H1 (cell line): ENCODE measurements around the gene GASK1B.

ENCODE experiments used
- EZH2 ChIP-seq: fragments of 200-600 bp; sonication (generic); IDR thresholded peaks from 2 replicates; pipeline ENCODE4 v1.7.1; 2012; ENCODE audit warnings: low read depth, mild to moderate bottlenecking, moderate library complexity, low read length, inconsistent platforms; ENCODE audit not compliant: severe bottlenecking
- POLR2AphosphoS5 ChIP-seq: IDR thresholded peaks from 2 replicates; pipeline ENCODE4 v1.6.1; 2011; ENCODE audit warnings: low read depth, low read length
- RAD21 ChIP-seq, 2 experiments: IDR thresholded peaks in 1 of 2; conservative IDR thresholded peaks in 1 of 2; 2 replicates each; pipeline ENCODE4 v1.6.1; 2011; ENCODE audit warnings: low read depth in 2 of 2, low read length in 2 of 2, improper control_type of control experiment in 1 of 2, inconsistent platforms in 1 of 2, mild to moderate bottlenecking in 1 of 2, moderate library complexity in 1 of 2
- RBBP5 ChIP-seq: IDR thresholded peaks from 2 replicates; pipeline ENCODE4 v1.7.1; 2012; ENCODE audit warnings: low read depth, mild to moderate bottlenecking, inconsistent platforms, low read length, moderate library complexity, borderline replicate concordance
- TAF1 ChIP-seq: IDR thresholded peaks from 2 replicates; pipeline ENCODE4 v1.6.1; 2011; ENCODE audit warnings: mild to moderate bottlenecking, low read depth, low read length
- TF ChIP-seq, protein P1 (sequence below), 3 experiments: IDR thresholded peaks; 1 replicate in 2 of 3; 2 replicates in 1 of 3; pipeline versions ENCODE4 v1.5.1 to v1.6.1; 2011; ENCODE audit warnings: low read length in 3 of 3, mild to moderate bottlenecking in 3 of 3, inconsistent platforms in 2 of 3, low read depth in 1 of 3, moderate library complexity in 1 of 3; ENCODE audit not compliant: insufficient read depth in 1 of 3; ENCODE audit errors: control extremely low read depth in 1 of 3
- TF ChIP-seq, protein P2 (sequence below): IDR thresholded peaks from 2 replicates; pipeline ENCODE4 v1.6.1; 2011; ENCODE audit warnings: low read length, improper control_type of control experiment
- TF ChIP-seq, protein P3 (sequence below): IDR thresholded peaks from 2 replicates; pipeline ENCODE4 v1.6.1; 2012; ENCODE audit warnings: inconsistent platforms

DNA sequence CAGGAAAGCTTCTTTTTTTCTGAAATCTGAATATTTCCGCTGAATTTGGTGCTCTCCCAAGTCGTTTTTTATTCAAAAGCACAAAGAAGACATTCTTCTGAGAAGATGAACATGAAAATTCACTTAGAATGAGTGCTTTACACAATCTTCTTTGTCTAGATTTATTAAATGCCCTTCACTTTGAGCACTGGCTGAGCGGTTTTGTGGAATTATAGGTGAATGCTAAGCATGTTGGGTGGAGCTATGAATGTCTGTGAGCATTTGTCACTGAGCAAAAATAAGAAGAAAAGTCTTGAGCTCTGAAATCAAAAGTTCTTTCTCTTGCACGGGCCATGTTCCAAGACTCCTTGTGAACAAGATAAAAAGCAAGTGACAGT is 13.1 kb downstream of the GASK1B start:
- no peak for TF ChIP-seq RAD21 (IDR thresholded peaks at IDR 0.05 in 1 of 2, conservative IDR thresholded peaks at IDR 0.05 in 1 of 2; ENCODE audit: low read depth in 2 of 2, low read length in 2 of 2)
- TF ChIP-seq, protein P1, sequence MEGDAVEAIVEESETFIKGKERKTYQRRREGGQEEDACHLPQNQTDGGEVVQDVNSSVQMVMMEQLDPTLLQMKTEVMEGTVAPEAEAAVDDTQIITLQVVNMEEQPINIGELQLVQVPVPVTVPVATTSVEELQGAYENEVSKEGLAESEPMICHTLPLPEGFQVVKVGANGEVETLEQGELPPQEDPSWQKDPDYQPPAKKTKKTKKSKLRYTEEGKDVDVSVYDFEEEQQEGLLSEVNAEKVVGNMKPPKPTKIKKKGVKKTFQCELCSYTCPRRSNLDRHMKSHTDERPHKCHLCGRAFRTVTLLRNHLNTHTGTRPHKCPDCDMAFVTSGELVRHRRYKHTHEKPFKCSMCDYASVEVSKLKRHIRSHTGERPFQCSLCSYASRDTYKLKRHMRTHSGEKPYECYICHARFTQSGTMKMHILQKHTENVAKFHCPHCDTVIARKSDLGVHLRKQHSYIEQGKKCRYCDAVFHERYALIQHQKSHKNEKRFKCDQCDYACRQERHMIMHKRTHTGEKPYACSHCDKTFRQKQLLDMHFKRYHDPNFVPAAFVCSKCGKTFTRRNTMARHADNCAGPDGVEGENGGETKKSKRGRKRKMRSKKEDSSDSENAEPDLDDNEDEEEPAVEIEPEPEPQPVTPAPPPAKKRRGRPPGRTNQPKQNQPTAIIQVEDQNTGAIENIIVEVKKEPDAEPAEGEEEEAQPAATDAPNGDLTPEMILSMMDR (IDR thresholded peaks at IDR 0.05; ENCODE audit: control extremely low read depth in 1 of 3, insufficient read depth in 1 of 3, low read depth in 1 of 3, low read length in 3 of 3): no peak
- TF ChIP-seq TAF1: no peak
- TF ChIP-seq, protein P2, sequence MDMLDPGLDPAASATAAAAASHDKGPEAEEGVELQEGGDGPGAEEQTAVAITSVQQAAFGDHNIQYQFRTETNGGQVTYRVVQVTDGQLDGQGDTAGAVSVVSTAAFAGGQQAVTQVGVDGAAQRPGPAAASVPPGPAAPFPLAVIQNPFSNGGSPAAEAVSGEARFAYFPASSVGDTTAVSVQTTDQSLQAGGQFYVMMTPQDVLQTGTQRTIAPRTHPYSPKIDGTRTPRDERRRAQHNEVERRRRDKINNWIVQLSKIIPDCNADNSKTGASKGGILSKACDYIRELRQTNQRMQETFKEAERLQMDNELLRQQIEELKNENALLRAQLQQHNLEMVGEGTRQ: no peak
- TF ChIP-seq POLR2AphosphoS5: no peak
- TF ChIP-seq, protein P3, sequence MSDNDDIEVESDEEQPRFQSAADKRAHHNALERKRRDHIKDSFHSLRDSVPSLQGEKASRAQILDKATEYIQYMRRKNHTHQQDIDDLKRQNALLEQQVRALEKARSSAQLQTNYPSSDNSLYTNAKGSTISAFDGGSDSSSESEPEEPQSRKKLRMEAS: no peak
- no peak for TF ChIP-seq RBBP5
- TF ChIP-seq EZH2: no peak
